T-helper 2 cell (primary cell): ENCODE measurements around the gene MRPL54.
"Not testable (repeated sequence)": the region's sequence is repeated elsewhere in the genome, so short reads cannot be mapped to it uniquely, and the experiment has no call there.

Experiments
- DNase-seq, 5 experiments: peaks; one replicate each; pipeline versions ENCODE4 v3.0.0 to v3.0.0-alpha.2; 2012 to 2022

Gene MRPL54

GRCh38 chr19:3813473-3814392, 51.3 kb downstream of the MRPL54 start:
- DNase-seq: peak in 2 of 5 experiments; percentile 51 to 61

GRCh38 chr19:3814648-3815047, 52.2 kb downstream of the MRPL54 start:
- DNase-seq: no peak

GRCh38 chr19:3816148-3816547, 53.7 kb downstream of the MRPL54 start:
- not testable (repeated sequence) for DNase-seq

DNA sequence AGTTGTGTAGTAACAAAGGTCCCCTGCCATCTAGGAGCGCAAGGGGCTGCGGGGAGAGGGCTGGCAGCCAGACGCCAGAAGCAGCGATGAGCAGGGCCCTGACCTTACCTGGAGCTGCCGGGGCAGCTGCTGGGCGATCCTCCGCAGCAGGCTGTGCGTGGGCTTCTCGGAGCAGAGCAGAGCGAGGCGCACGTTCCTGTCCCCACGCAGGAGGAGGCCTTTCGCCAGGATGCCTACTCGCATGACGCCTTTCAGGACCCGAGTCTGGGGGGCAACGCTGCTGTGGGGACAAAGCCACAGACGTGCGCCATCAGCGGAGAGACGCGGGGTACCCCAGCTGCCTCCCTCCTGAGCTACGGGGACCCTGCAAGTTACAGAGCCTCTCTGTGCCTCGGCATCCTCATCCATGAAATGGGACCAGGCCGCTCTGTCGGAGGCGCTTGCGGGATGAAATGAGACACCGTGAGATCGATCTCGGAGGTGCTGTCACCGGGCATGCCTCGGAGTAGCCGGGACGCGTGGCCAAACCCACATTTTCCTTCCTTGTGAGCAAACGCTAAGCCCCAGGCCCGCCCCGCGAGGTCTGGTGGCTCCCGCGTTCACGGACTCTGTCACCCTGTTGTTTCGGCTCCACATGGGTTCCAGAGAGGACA, 54.2 kb downstream of the MRPL54 start:
- no peak for DNase-seq
